ENCODE results near the gene COX6A2. TPM values are rescaled to one million over a fixed set of nuclear protein-coding genes. Genes with fewer than 3 reads are reported as not detected.

The COX6A2 gene
- total RNA-seq, 2 donors from 2014 or later = not detected

DNA sequence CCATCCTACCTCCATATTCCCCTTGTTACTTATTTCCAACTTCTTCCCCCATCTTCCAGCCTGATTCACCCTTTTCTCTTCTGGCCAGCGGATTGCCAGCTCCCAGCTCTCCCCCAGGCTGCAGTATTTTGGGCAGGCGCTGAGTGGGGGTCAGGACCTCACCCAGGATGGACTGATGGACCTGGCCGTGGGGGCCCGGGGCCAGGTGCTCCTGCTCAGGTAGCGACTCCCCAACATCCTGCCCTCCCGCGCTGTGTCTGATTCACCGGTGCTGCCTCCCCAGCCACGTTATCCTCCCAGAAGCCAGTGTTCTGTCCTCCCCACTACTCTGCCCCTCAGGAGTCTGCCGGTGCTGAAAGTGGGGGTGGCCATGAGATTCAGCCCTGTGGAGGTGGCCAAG, 15.4 kb downstream of the COX6A2 start:
- TF ChIP-seq, protein P1, sequence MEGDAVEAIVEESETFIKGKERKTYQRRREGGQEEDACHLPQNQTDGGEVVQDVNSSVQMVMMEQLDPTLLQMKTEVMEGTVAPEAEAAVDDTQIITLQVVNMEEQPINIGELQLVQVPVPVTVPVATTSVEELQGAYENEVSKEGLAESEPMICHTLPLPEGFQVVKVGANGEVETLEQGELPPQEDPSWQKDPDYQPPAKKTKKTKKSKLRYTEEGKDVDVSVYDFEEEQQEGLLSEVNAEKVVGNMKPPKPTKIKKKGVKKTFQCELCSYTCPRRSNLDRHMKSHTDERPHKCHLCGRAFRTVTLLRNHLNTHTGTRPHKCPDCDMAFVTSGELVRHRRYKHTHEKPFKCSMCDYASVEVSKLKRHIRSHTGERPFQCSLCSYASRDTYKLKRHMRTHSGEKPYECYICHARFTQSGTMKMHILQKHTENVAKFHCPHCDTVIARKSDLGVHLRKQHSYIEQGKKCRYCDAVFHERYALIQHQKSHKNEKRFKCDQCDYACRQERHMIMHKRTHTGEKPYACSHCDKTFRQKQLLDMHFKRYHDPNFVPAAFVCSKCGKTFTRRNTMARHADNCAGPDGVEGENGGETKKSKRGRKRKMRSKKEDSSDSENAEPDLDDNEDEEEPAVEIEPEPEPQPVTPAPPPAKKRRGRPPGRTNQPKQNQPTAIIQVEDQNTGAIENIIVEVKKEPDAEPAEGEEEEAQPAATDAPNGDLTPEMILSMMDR (IDR thresholded peaks at IDR 0.05) = no peak
- H3K9ac ChIP-seq (ENCODE audit: low read depth in 2 of 2, low read length in 2 of 2) = no peak overlapping the region
- no peak overlapping the region for H3K4me3 ChIP-seq
- H3K4me1 ChIP-seq = no peaks in the 10 kb centered on the region
- DNase-seq = no peak
- H3K27ac ChIP-seq = no peak overlapping the region
- H3K36me3 ChIP-seq = no peaks in the 10 kb centered on the region
- intact Hi-C loops (cut with DNase I) = no loop called here
- H3K27me3 ChIP-seq = no peaks in the 10 kb centered on the region
- no peaks in the 10 kb centered on the region for H3K9me3 ChIP-seq

DNA sequence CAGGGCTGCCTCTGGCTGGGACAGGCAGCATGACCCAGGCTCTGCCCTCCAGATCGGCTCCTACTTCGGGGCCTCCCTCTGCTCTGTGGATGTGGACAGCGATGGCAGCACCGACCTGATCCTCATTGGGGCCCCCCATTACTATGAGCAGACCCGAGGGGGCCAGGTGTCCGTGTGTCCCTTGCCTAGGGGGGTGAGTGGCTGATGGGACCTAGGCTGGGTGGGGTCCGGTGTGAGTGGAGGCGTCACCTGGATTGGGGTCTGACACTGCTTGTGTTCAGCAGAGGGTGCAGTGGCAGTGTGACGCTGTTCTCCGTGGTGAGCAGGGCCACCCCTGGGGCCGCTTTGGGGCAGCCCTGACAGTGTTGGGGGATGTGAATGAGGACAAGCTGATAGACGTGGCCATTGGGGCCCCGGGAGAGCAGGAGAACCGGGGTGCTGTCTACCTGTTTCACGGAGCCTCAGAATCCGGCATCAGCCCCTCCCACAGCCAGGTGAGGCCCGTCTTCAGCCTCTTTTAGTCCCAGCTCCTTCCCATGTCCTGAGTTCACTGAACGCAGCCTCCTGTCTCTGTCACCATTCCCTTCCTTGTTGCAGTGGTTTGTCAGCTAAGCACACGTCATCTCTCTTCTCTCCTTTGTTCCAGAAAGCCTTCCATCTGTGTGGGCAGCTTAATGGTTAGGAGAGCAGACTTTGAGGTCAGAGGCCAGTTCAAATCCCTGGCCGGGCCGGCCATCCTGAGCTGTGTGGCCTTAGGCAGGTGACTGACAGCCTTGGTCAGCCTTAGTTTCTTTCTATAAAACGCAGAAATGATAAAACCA, 16.9 kb downstream of the COX6A2 start:
- Histone ChIP-seq H3K4me1 (no peaks in the 10 kb centered on the region), H3K4me3 (no peak overlapping the region), H3K9ac (ENCODE audit: low read depth in 2 of 2, low read length in 2 of 2) (no peak overlapping the region), H3K27ac (no peak overlapping the region), H3K27me3 (no peaks in the 10 kb centered on the region), H3K36me3 (no peaks in the 10 kb centered on the region), H3K9me3 (no peaks in the 10 kb centered on the region)
- TF ChIP-seq, protein P1 (IDR thresholded peaks at IDR 0.05) = no peak
- no peak for DNase-seq
- intact Hi-C loops (cut with DNase I) = no loop called here

- TF ChIP-seq, protein P1 (IDR thresholded peaks at IDR 0.05) = no peak
- Histone ChIP-seq H3K36me3 (no peaks in the 10 kb centered on the region), H3K9ac (ENCODE audit: low read depth in 2 of 2, low read length in 2 of 2) (no peak overlapping the region), H3K4me1 (no peaks in the 10 kb centered on the region), H3K27ac (no peak overlapping the region), H3K4me3 (no peak overlapping the region), H3K9me3 (no peaks in the 10 kb centered on the region), H3K27me3 (no peaks in the 10 kb centered on the region)
- DNase-seq = no peak
- intact Hi-C loops (cut with DNase I) = no loop called here
Measured at GRCh38 chr16:31410082-31410481, 18.1 kb downstream of the COX6A2 start.

- intact Hi-C loops (cut with DNase I) = no loop called here
- TF ChIP-seq, protein P1 (IDR thresholded peaks at IDR 0.05) = no peak
- Histone ChIP-seq H3K4me1 (no peaks in the 10 kb centered on the region), H3K36me3 (no peaks in the 10 kb centered on the region), H3K27ac (no peak overlapping the region), H3K4me3 (no peak overlapping the region), H3K27me3 (no peaks in the 10 kb centered on the region), H3K9ac (ENCODE audit: low read depth in 2 of 2, low read length in 2 of 2) (no peak overlapping the region), H3K9me3 (no peaks in the 10 kb centered on the region)
- DNase-seq = no peak
Measured at GRCh38 chr16:31409433-31409832, 18.7 kb downstream of the COX6A2 start.

DNA sequence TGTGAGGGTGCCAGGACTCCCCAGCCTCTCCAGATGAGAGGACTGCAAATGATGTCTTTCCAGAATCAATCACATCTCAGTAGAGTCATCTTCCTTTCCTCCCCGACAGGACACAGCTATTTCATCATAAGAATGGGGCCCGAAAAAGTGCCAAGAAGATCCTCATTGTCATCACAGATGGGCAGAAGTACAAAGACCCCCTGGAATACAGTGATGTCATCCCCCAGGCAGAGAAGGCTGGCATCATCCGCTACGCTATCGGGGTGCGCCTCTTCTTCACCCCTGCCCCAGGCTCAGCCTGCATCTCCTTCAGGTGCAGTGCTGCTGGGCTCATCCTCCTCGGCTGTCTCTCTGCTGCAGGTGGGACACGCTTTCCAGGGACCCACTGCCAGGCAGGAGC, 20.8 kb downstream of the COX6A2 start:
- no peak for DNase-seq
- Histone ChIP-seq H3K9ac (ENCODE audit: low read depth in 2 of 2, low read length in 2 of 2) (no peak overlapping the region), H3K9me3 (no peaks in the 10 kb centered on the region), H3K27me3 (no peaks in the 10 kb centered on the region), H3K4me1 (no peaks in the 10 kb centered on the region), H3K36me3 (no peaks in the 10 kb centered on the region), H3K27ac (no peak overlapping the region), H3K4me3 (no peak overlapping the region)
- intact Hi-C loops (cut with DNase I) = no loop called here
- TF ChIP-seq, protein P1 (IDR thresholded peaks at IDR 0.05) = no peak
